Measurements from ENCODE around the gene KCTD15.
"Not testable (repeated sequence)": the region's sequence is repeated elsewhere in the genome, so short reads cannot be mapped to it uniquely, and the experiment has no call there.

KCTD15 gene

GRCh38 chr19:33815380-33816340 is 19.0 kb downstream of the KCTD15 start:
- no peak for DNase-seq

- DNase-seq, result no peak
These were observed 21.7 kb downstream of the KCTD15 start for GRCh38 chr19:33818411-33818810.

- not testable (repeated sequence) for DNase-seq
These were observed 22.4 kb downstream of the KCTD15 start for GRCh38 chr19:33819078-33819477.

GRCh38 chr19:33819506-33819879 is 22.8 kb downstream of the KCTD15 start:
- no peak for DNase-seq

GRCh38 chr19:33819880-33820781 is 23.5 kb downstream of the KCTD15 start:
- peak in 1 of 2 experiments; percentile 20 for DNase-seq

- no peak for DNase-seq
These were observed 25.2 kb downstream of the KCTD15 start for GRCh38 chr19:33821871-33822270.

- DNase-seq, result no peak
These were observed 26.7 kb downstream of the KCTD15 start for GRCh38 chr19:33823341-33823740.

- no peak for DNase-seq
These were observed 28.9 kb downstream of the KCTD15 start for GRCh38 chr19:33825556-33825955.

- no peak for DNase-seq
These were observed 29.9 kb downstream of the KCTD15 start for GRCh38 chr19:33826521-33826920.

GRCh38 chr19:33828266-33829075 is 31.8 kb downstream of the KCTD15 start:
- DNase-seq, result no peak

- no peak for DNase-seq
These were observed 33.6 kb downstream of the KCTD15 start for GRCh38 chr19:33830264-33830663.

GRCh38 chr19:33831825-33832224 is 35.2 kb downstream of the KCTD15 start:
- DNase-seq, result no peak

GRCh38 chr19:33832633-33833032 is 36.0 kb downstream of the KCTD15 start:
- no peak for DNase-seq

GRCh38 chr19:33840382-33840781 is 43.7 kb downstream of the KCTD15 start:
- DNase-seq, result no peak

GRCh38 chr19:33840783-33841182 is 44.1 kb downstream of the KCTD15 start:
- DNase-seq, result no peak

- no peak for DNase-seq
These were observed 45.0 kb downstream of the KCTD15 start for GRCh38 chr19:33841685-33842084.

GRCh38 chr19:33844478-33844877 is 47.8 kb downstream of the KCTD15 start:
- no peak for DNase-seq

GRCh38 chr19:33845498-33845897 is 48.8 kb downstream of the KCTD15 start:
- no peak for DNase-seq

GRCh38 chr19:33849551-33850147 is 53.0 kb downstream of the KCTD15 start:
- DNase-seq, result no peak

GRCh38 chr19:33859016-33859415 is 62.3 kb downstream of the KCTD15 start:
- DNase-seq, result no peak

GRCh38 chr19:33860312-33861090 is 63.8 kb downstream of the KCTD15 start:
- DNase-seq, result no peak

- DNase-seq, result no peak
These were observed 65.3 kb downstream of the KCTD15 start for GRCh38 chr19:33861950-33862349.
